GM10248 (cell line): ENCODE measurements around the gene SLC30A3.

Experiments
- CTCF ChIA-PET: fragments of 300-600 bp; sonication (Branson Sonifier 250); formaldehyde crosslinking; extraction: SDS; loops from one replicate; lab custom pipeline; 2021; ENCODE audit warnings: antibody characterized with exemption; lab: Yijun Ruan, JAX
- POLR2A ChIA-PET: fragments of 350-650 bp; sonication (Branson Sonifier 250); formaldehyde crosslinking; extraction: SDS; loops from one replicate; lab custom pipeline; 2020; ENCODE audit warnings: antibody characterized with exemption; lab: Yijun Ruan, JAX
- DNase-seq: peaks from one replicate; pipeline ENCODE4 v3.0.0; 2012; ENCODE audit errors: extremely low spot score
- CTCF ChIP-seq: IDR thresholded peaks from 2 replicates; pipeline ENCODE4 v1.5.1; 2012; ENCODE audit warnings: mild to moderate bottlenecking, low read depth; ENCODE audit errors: extremely low read depth, missing control alignments, control extremely low read depth

Gene SLC30A3

GRCh38 chr2:27247893-27248292 is 15.0 kb downstream of the SLC30A3 start:
- CTCF ChIA-PET = interaction anchor here (1.1 to 5.1 kb wide), 5 partner anchors 33 to 286 kb away, joined by 3 to 77 read pairs (median 11); partner anchors contain the start of gene TRIM54
- no peak for TF ChIP-seq CTCF
- POLR2A ChIA-PET = no interaction called here
- no peak for DNase-seq

GRCh38 chr2:27245626-27246025 is 17.2 kb downstream of the SLC30A3 start:
- ChIA-PET CTCF (interaction anchor here (1.6 kb wide), 1 partner anchor 34 kb away, joined by 6 read pairs; no protein-coding TSS in a partner anchor), POLR2A (no interaction called here)
- no peak for DNase-seq
- no peak for TF ChIP-seq CTCF

GRCh38 chr2:27245116-27245515 is 17.7 kb downstream of the SLC30A3 start:
- CTCF ChIA-PET = interaction anchor here (1.6 kb wide), 1 partner anchor 34 kb away, joined by 6 read pairs; no protein-coding TSS in a partner anchor
- no peak for DNase-seq
- POLR2A ChIA-PET = no interaction called here
- TF ChIP-seq CTCF = no peak

GRCh38 chr2:27243391-27244130 is 19.3 kb downstream of the SLC30A3 start:
- no peak for TF ChIP-seq CTCF
- POLR2A ChIA-PET = no interaction called here
- DNase-seq = no peak
- CTCF ChIA-PET = interaction anchor here (4.1 kb wide), 1 partner anchor 36 kb away, joined by 14 read pairs; no protein-coding TSS in a partner anchor

- TF ChIP-seq CTCF = no peak
- DNase-seq = no peak
- POLR2A ChIA-PET = no interaction called here
- CTCF ChIA-PET = interaction anchor here (1.0 to 4.1 kb wide), 4 partner anchors 8 to 37 kb away, joined by 3 to 14 read pairs (median 4); no protein-coding TSS in a partner anchor
Observed at GRCh38 chr2:27242614-27242951, 20.3 kb downstream of the SLC30A3 start.

- DNase-seq = no peak
- POLR2A ChIA-PET = interaction anchor here (0.6 kb wide), 1 partner anchor 24 kb away, joined by 3 read pairs; no protein-coding TSS in a partner anchor
- CTCF ChIA-PET = interaction anchor here (0.8 to 4.1 kb wide), 5 partner anchors 9 to 142 kb away, joined by 3 to 14 read pairs (median 4); no protein-coding TSS in a partner anchor
- TF ChIP-seq CTCF = no peak
Observed at GRCh38 chr2:27241761-27242613, 20.9 kb downstream of the SLC30A3 start.
